PC-3 (cell line): ENCODE results near the gene DGKB. TPM values are rescaled to one million over a fixed set of nuclear protein-coding genes. Genes with fewer than 3 reads are reported as not detected.

Experiments
- ATAC-seq: fragments of 200-7000 bp; cut with Tn5 transposase; 2 replicates; pipeline ENCODE4 v1.9.1; 2020; ENCODE audit warnings: mild to moderate bottlenecking, moderate library complexity
- BruUV-seq: library from RNA; stranded (reverse); fragments of 400-500 nt; replicated peaks from 2 replicates; lab custom pipeline; 2021; lab: Mats Ljungman, UMichigan
- CTCF ChIA-PET: fragments of 300-600 bp; sonication (Branson Sonifier 250); formaldehyde crosslinking; loops from one replicate; lab custom pipeline; 2022; ENCODE audit warnings: antibody characterized with exemption; lab: Charles Lee
- POLR2A ChIA-PET: fragments of 300-600 bp; sonication (Branson Sonifier 250); formaldehyde crosslinking; loops from one replicate; lab custom pipeline; 2022; ENCODE audit warnings: antibody characterized with exemption; ENCODE audit not compliant: unreplicated experiment; lab: Charles Lee
- DNase-seq: peaks from one replicate; pipeline ENCODE4 v3.0.0-alpha.2; 2015
- H2AFZ ChIP-seq: fragments of 300-600 bp; sonication (generic); 2 replicates; pipeline ENCODE4 v1.6.0; 2016; ENCODE audit warnings: antibody characterized with exemption, low read length
- H3F3A ChIP-seq: fragments of 300-600 bp; sonication (generic); one replicate; pipeline ENCODE4 v1.6.0; 2017; ENCODE audit warnings: antibody characterized with exemption, low read length, control low read depth, mild to moderate bottlenecking; ENCODE audit not compliant: unreplicated experiment
- H3K27ac ChIP-seq: fragments of 300-600 bp; sonication (generic); 2 replicates; pipeline ENCODE4 v1.5.1; 2016; ENCODE audit warnings: mild to moderate bottlenecking, low read length
- H3K27me3 ChIP-seq: fragments of 300-600 bp; sonication (generic); 2 replicates; pipeline ENCODE4 v1.6.1; 2016; ENCODE audit warnings: low read length, mixed read lengths
- H3K36me3 ChIP-seq: fragments of 300-600 bp; sonication (generic); 2 replicates; pipeline ENCODE4 v1.6.1; 2016; ENCODE audit warnings: low read depth, mixed run types, low read length, mixed read lengths
- H3K4me1 ChIP-seq: fragments of 300-600 bp; sonication (generic); 2 replicates; pipeline ENCODE4 v1.5.1; 2016; ENCODE audit warnings: low read length; ENCODE audit not compliant: insufficient read depth
- H3K4me2 ChIP-seq: fragments of 300-600 bp; sonication (generic); 2 replicates; pipeline ENCODE4 v1.6.0; 2016; ENCODE audit warnings: low read length
- H3K4me3 ChIP-seq: fragments of 300-600 bp; sonication (generic); 2 replicates; pipeline ENCODE4 v1.5.1; 2016; ENCODE audit warnings: mild to moderate bottlenecking, low read length, mixed read lengths
- H3K79me2 ChIP-seq: fragments of 300-600 bp; sonication (generic); 2 replicates; pipeline ENCODE4 v1.6.1; 2017; ENCODE audit warnings: low read length, mixed read lengths
- H3K9ac ChIP-seq: fragments of 300-600 bp; sonication (generic); 2 replicates; pipeline ENCODE4 v1.6.0; 2016; ENCODE audit warnings: mild to moderate bottlenecking, low read length
- H3K9me2 ChIP-seq: fragments of 300-600 bp; sonication (generic); replicated peaks from 2 replicates; pipeline ENCODE4 v1.6.1; 2016; ENCODE audit warnings: mixed run types, low read length, mixed read lengths
- H3K9me3 ChIP-seq: fragments of 300-600 bp; sonication (generic); 2 replicates; pipeline ENCODE4 v1.6.1; 2016; ENCODE audit warnings: low read length, mixed read lengths
- H4K20me1 ChIP-seq: fragments of 300-600 bp; sonication (generic); 2 replicates; pipeline ENCODE4 v1.6.1; 2016; ENCODE audit warnings: low read length, mixed read lengths
- CTCF ChIP-seq: fragments of 300-600 bp; sonication (generic); conservative IDR thresholded peaks from 2 replicates; pipeline ENCODE4 v1.5.1; 2017; ENCODE audit warnings: antibody characterized with exemption, low read depth, mild to moderate bottlenecking, low read length
- EZH2 ChIP-seq: fragments of 300-600 bp; sonication (generic); IDR thresholded peaks from one replicate; pipeline ENCODE4 v1.6.1; 2017; ENCODE audit warnings: antibody characterized with exemption, mild to moderate bottlenecking, low read length; ENCODE audit not compliant: unreplicated experiment
- EZH2phosphoT487 ChIP-seq: fragments of 300-600 bp; sonication (generic); IDR thresholded peaks from 2 replicates; pipeline ENCODE4 v1.6.1; 2018; ENCODE audit warnings: mild to moderate bottlenecking, antibody characterized with exemption, low read length, borderline replicate concordance
- intact Hi-C: fragments of 100-400 bp; cut with micrococcal nuclease; formaldehyde crosslinking; loops from 2 replicates; pipeline ENCODE4 v1.9.0; 2023
- total RNA-seq: library from RNA; depleted of rRNA; stranded (reverse); fragments of >200 nt; gene quantifications from 2 replicates; pipeline ENCODE4 v1.2.3, GENCODE V29; 2014

The DGKB gene
- total RNA-seq, 1 experiment from 2014 or later, result 0.15 TPM

- Histone ChIP-seq H3K9ac (0 out of 2 replicates have a peak overlapping the region, but pooled peaks have one; percentile 32), H3K79me2 (no peaks in the 10 kb centered on the region), H3K9me3 (no peaks in the 10 kb centered on the region), H3K27ac (peak overlapping the region; percentile 87), H3K9me2 (no peaks in the 10 kb centered on the region), H3K4me2 (peak overlapping the region; percentile 76), H3F3A (no peaks in the 10 kb centered on the region), H3K4me1 (peaks cover 51% of the 10 kb centered on the region), H3K36me3 (no peaks in the 10 kb centered on the region), H3K4me3 (peak overlapping the region; percentile 34; the same call in 1 of the 2 replicates), H4K20me1 (no peaks in the 10 kb centered on the region), H2AFZ (peak overlapping the region; percentile 67), H3K27me3 (no peaks in the 10 kb centered on the region)
- ATAC-seq (peak; percentile 45), DNase-seq (peak; percentile 80)
- no TSS peak for BruUV-seq
- POLR2A ChIA-PET, result no interaction called here
- CTCF ChIA-PET, result no interaction called here
- TF ChIP-seq EZH2phosphoT487 (no peak), CTCF (no peak), EZH2 (no peak)
- intact Hi-C loops, result loop anchor here (10.0 kb wide), 1 partner anchor 180 kb away; no protein-coding TSS in a partner anchor
Measured at GRCh38 chr7:14834456-14834855, 68.1 kb downstream of the DGKB start.

- no peak for DNase-seq
- Histone ChIP-seq H3F3A (no peaks in the 10 kb centered on the region), H3K9me2 (no peaks in the 10 kb centered on the region), H3K9ac (no peak overlapping the region), H3K27me3 (no peaks in the 10 kb centered on the region), H3K9me3 (no peaks in the 10 kb centered on the region), H3K4me2 (0 out of 2 replicates have a peak overlapping the region, but pooled peaks have one; percentile 8), H3K4me3 (no peak overlapping the region), H2AFZ (no peak overlapping the region), H4K20me1 (no peaks in the 10 kb centered on the region), H3K27ac (peak overlapping the region; percentile 87), H3K79me2 (no peaks in the 10 kb centered on the region), H3K36me3 (no peaks in the 10 kb centered on the region), H3K4me1 (peaks cover 45% of the 10 kb centered on the region)
- intact Hi-C loops, result loop anchor here (10.0 kb wide), 1 partner anchor 181 kb away; no protein-coding TSS in a partner anchor
- no peak for ATAC-seq
- ChIA-PET CTCF (no interaction called here), POLR2A (no interaction called here)
- no TSS peak for BruUV-seq
- TF ChIP-seq EZH2phosphoT487 (no peak), EZH2 (no peak), CTCF (no peak)
Measured at GRCh38 chr7:14833707-14834106, 68.8 kb downstream of the DGKB start.

DNA sequence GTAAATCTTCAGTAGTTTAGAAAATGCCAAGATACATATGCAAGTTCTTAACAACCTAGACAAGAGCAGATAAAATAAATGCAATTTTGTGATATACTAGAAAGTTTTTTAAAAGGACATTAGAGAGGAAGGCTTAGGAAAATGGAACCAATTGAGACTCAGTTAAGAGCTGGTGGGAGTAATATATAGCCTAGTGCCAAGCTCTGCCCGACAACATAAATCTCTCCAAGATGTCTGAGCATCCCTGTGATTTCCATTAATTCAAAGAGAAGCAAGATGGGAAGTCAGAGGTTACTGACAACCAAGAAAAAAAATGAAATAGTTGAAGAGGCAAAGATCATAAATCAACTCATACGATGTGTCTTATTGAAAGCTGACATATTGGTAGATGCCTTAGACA lies 74.5 kb downstream of the DGKB start:
- CTCF ChIA-PET, result no interaction called here

More for the DNA sequence above, 74.5 kb downstream of the DGKB start:
- no peak for ATAC-seq
- Histone ChIP-seq H2AFZ (no peak overlapping the region), H3K4me1 (no peaks in the 10 kb centered on the region), H3K9ac (no peak overlapping the region), H3K4me2 (no peak overlapping the region), H3K9me2 (no peaks in the 10 kb centered on the region), H3K27me3 (no peaks in the 10 kb centered on the region), H3K27ac (no peak overlapping the region), H3K79me2 (no peaks in the 10 kb centered on the region), H4K20me1 (no peaks in the 10 kb centered on the region), H3K9me3 (no peaks in the 10 kb centered on the region), H3K4me3 (no peak overlapping the region), H3K36me3 (no peaks in the 10 kb centered on the region), H3F3A (no peaks in the 10 kb centered on the region)
- POLR2A ChIA-PET, result no interaction called here
- TF ChIP-seq CTCF (no peak), EZH2 (no peak), EZH2phosphoT487 (no peak)
- intact Hi-C loops, result no loop called here
- BruUV-seq, result no TSS peak
- DNase-seq, result no peak
